H1 (cell line): ENCODE measurements around the gene BRSK2. TPM values are rescaled to one million over a fixed set of nuclear protein-coding genes. Genes with fewer than 3 reads are reported as not detected.

ENCODE experiments used
- CTCF ChIA-PET: fragments of 300-600 bp; sonication (Branson Sonifier 250); formaldehyde crosslinking; loops from one replicate; lab custom pipeline; 2021; ENCODE audit not compliant: partially characterized antibody; lab: Charles Lee
- POLR2A ChIA-PET: fragments of 300-600 bp; sonication (Branson Sonifier 250); formaldehyde crosslinking; loops from one replicate; lab custom pipeline; 2021; ENCODE audit warnings: inconsistent platforms; ENCODE audit not compliant: partially characterized antibody; lab: Charles Lee
- DNase-seq, 2 experiments: peaks; one replicate each; pipeline versions ENCODE4 v3.0.0 to v3.0.0-alpha.2; 2010 to 2022; ENCODE audit warnings: low spot score in 2 of 2, low read depth in 1 of 2, mixed read lengths in 1 of 2
- FAIRE-seq: peaks from 2 replicates; lab custom pipeline; 2011; peaks lifted over from hg19 to GRCh38; lab: Jason Lieb, UNC
- H2AFZ ChIP-seq: 2 replicates; pipeline ENCODE4 v1.8.1; 2012; ENCODE audit warnings: low read length, inconsistent platforms
- H2AK5ac ChIP-seq: 2 replicates; pipeline ENCODE4 v1.6.1; 2013; ENCODE audit warnings: low read depth, low read length
- H2BK120ac ChIP-seq: replicated peaks from 2 replicates; pipeline ENCODE3; 2013; ENCODE audit warnings: low read depth, low read length, inconsistent platforms
- H2BK12ac ChIP-seq: 2 replicates; pipeline ENCODE4 v1.6.1; 2013; ENCODE audit warnings: low read depth, low read length
- H2BK15ac ChIP-seq: 2 replicates; pipeline ENCODE4 v1.6.1; 2013; ENCODE audit warnings: low read length
- H2BK20ac ChIP-seq: 2 replicates; pipeline ENCODE4 v1.6.1; 2013; ENCODE audit warnings: low read length
- H2BK5ac ChIP-seq: 2 replicates; pipeline ENCODE4 v1.6.1; 2013; ENCODE audit warnings: low read depth, low read length
- H3K14ac ChIP-seq: 2 replicates; pipeline ENCODE4 v1.6.1; 2013; ENCODE audit warnings: inconsistent platforms; ENCODE audit not compliant: insufficient read length
- H3K18ac ChIP-seq: 2 replicates; pipeline ENCODE4 v1.6.1; 2013; ENCODE audit warnings: low read length; ENCODE audit errors: extremely low read depth
- H3K23ac ChIP-seq: 2 replicates; pipeline ENCODE4 v1.6.1; 2013; ENCODE audit warnings: inconsistent platforms; ENCODE audit not compliant: insufficient read length
- H3K23me2 ChIP-seq: 2 replicates; pipeline ENCODE4 v1.6.1; 2013; ENCODE audit warnings: low read depth, low read length
- H3K27ac ChIP-seq: 2 replicates; pipeline ENCODE4 v1.6.1; 2011; ENCODE audit warnings: low read depth, low read length, inconsistent platforms
- H3K27me3 ChIP-seq, 4 experiments: replicated peaks in 1 of 4; 1 replicate in 1 of 4; 2 replicates in 3 of 4; pipeline versions ENCODE4 v1.6.1 to v1.8.1; 2011 to 2013; ENCODE audit warnings: low read length in 3 of 4, mild to moderate bottlenecking in 3 of 4, inconsistent platforms in 2 of 4, mixed read lengths in 2 of 4, moderate library complexity in 1 of 4; ENCODE audit not compliant: control insufficient read depth in 3 of 4, insufficient read depth in 3 of 4; ENCODE audit errors: extremely low read depth in 1 of 4
- H3K36me3 ChIP-seq, 4 experiments: 2 replicates each; pipeline versions ENCODE4 v1.6.1 to v1.8.1; 2011 to 2013; ENCODE audit warnings: mild to moderate bottlenecking in 4 of 4, low read length in 3 of 4, moderate library complexity in 2 of 4, control low read depth in 1 of 4, inconsistent platforms in 1 of 4; ENCODE audit not compliant: insufficient read depth in 4 of 4, control insufficient read depth in 2 of 4
- H3K4ac ChIP-seq: replicated peaks from 2 replicates; pipeline ENCODE3; 2013; ENCODE audit warnings: low read length, low read depth, mixed read lengths, inconsistent platforms; ENCODE audit not compliant: insufficient read length
- H3K4me1 ChIP-seq, 4 experiments: replicated peaks in 1 of 4; 1 replicate in 1 of 4; 2 replicates in 3 of 4; pipeline versions ENCODE4 v1.6.1 to v1.8.1; 2011 to 2013; ENCODE audit warnings: low read length in 3 of 4, inconsistent platforms in 2 of 4, mixed read lengths in 1 of 4; ENCODE audit not compliant: insufficient read depth in 4 of 4, control insufficient read depth in 3 of 4
- H3K4me2 ChIP-seq, 2 experiments: 2 replicates each; pipeline versions ENCODE4 v1.6.1 to v1.8.1; 2011 to 2013; ENCODE audit warnings: low read depth in 2 of 2, low read length in 2 of 2, control low read depth in 1 of 2, inconsistent platforms in 1 of 2, mild to moderate bottlenecking in 1 of 2; ENCODE audit not compliant: insufficient read depth in 1 of 2
- H3K4me3 ChIP-seq, 4 experiments: fragments of 200-600, 300-600 bp in 1 of 4; sonication (generic), shearing (Covaris generic), sonication (Bioruptor Twin) in 1 of 4; 2 replicates each; pipeline versions ENCODE4 v1.5.1 to v1.8.1; 2011 to 2016; ENCODE audit warnings: low read length in 4 of 4, low read depth in 3 of 4, control low read depth in 2 of 4, inconsistent platforms in 2 of 4, mild to moderate bottlenecking in 2 of 4, mixed read lengths in 1 of 4, moderate library complexity in 1 of 4; ENCODE audit not compliant: insufficient read depth in 2 of 4; ENCODE audit errors: extremely low read depth in 1 of 4
- H3K56ac ChIP-seq: replicated peaks from 2 replicates; pipeline ENCODE3; 2013; ENCODE audit warnings: low read depth, mild to moderate bottlenecking, mixed read lengths, low read length, inconsistent platforms; ENCODE audit not compliant: insufficient read length
- H3K79me1 ChIP-seq: 2 replicates; pipeline ENCODE4 v1.6.1; 2013; ENCODE audit warnings: low read depth, low read length, control low read depth
- H3K79me2 ChIP-seq, 2 experiments: 2 replicates each; pipeline versions ENCODE4 v1.6.1 to v1.8.1; 2012 to 2013; ENCODE audit warnings: low read length in 2 of 2, mild to moderate bottlenecking in 2 of 2, inconsistent platforms in 1 of 2; ENCODE audit not compliant: insufficient read depth in 2 of 2, control insufficient read depth in 1 of 2
- H3K9ac ChIP-seq, 4 experiments: replicated peaks in 1 of 4; 1 replicate in 1 of 4; 2 replicates in 3 of 4; pipeline versions ENCODE4 v1.6.1 to v1.8.1; 2011 to 2013; ENCODE audit warnings: low read depth in 3 of 4, low read length in 3 of 4, control low read depth in 2 of 4, mild to moderate bottlenecking in 2 of 4, moderate library complexity in 2 of 4, inconsistent platforms in 1 of 4; ENCODE audit errors: extremely low read depth in 1 of 4
- H3K9me3 ChIP-seq, 2 experiments: 2 replicates each; pipeline versions ENCODE4 v1.6.1 to v1.8.1; 2012 to 2013; ENCODE audit warnings: mild to moderate bottlenecking in 2 of 2, moderate library complexity in 2 of 2, control low read depth in 1 of 2, inconsistent platforms in 1 of 2, low read depth in 1 of 2, low read length in 1 of 2, mixed read lengths in 1 of 2; ENCODE audit not compliant: insufficient read depth in 2 of 2
- H4K20me1 ChIP-seq, 2 experiments: replicated peaks in 1 of 2; 2 replicates each; pipeline versions ENCODE3 to v1.8.1; 2011 to 2013; ENCODE audit warnings: inconsistent platforms in 2 of 2, low read length in 2 of 2, mild to moderate bottlenecking in 1 of 2; ENCODE audit not compliant: insufficient read depth in 2 of 2, control insufficient read depth in 1 of 2
- H4K5ac ChIP-seq: 2 replicates; pipeline ENCODE4 v1.6.1; 2013; ENCODE audit warnings: low read length, low read depth, mixed read lengths, inconsistent platforms; ENCODE audit not compliant: insufficient read length
- H4K8ac ChIP-seq: 2 replicates; pipeline ENCODE4 v1.8.0; 2013; ENCODE audit warnings: mild to moderate bottlenecking, moderate library complexity, low read length, inconsistent platforms; ENCODE audit not compliant: insufficient read depth; ENCODE audit errors: extremely low read depth
- H4K91ac ChIP-seq: replicated peaks from 2 replicates; pipeline ENCODE3; 2013; ENCODE audit warnings: low read length, mixed read lengths, inconsistent platforms; ENCODE audit not compliant: insufficient read length
- ATF2 ChIP-seq: IDR thresholded peaks from 2 replicates; pipeline ENCODE4 v1.6.1; 2012; ENCODE audit warnings: low read length, inconsistent platforms
- CEBPB ChIP-seq: IDR thresholded peaks from 2 replicates; pipeline ENCODE4 v1.6.1; 2012; ENCODE audit warnings: low read depth, low read length
- CHD2 ChIP-seq: IDR thresholded peaks from 2 replicates; pipeline ENCODE4 v1.6.1; 2012; ENCODE audit warnings: low read length, improper control_type of control experiment
- KDM4A ChIP-seq: IDR thresholded peaks from one replicate; pipeline ENCODE4 v1.7.1; 2012; ENCODE audit warnings: low read depth, mild to moderate bottlenecking, moderate library complexity, low read length, inconsistent platforms; ENCODE audit not compliant: severe bottlenecking
- RFX5 ChIP-seq: IDR thresholded peaks from 2 replicates; pipeline ENCODE4 v1.6.1; 2011; ENCODE audit warnings: low read depth, low read length, improper control_type of control experiment, borderline replicate concordance
- SP2 ChIP-seq: IDR thresholded peaks from 2 replicates; pipeline ENCODE4 v1.6.1; 2012; ENCODE audit warnings: mild to moderate bottlenecking, low read length, inconsistent platforms
- SRF ChIP-seq: IDR thresholded peaks from 2 replicates; pipeline ENCODE4 v1.6.1; 2011; ENCODE audit warnings: mild to moderate bottlenecking, low read depth, low read length, moderate library complexity
- TAF1 ChIP-seq: IDR thresholded peaks from 2 replicates; pipeline ENCODE4 v1.6.1; 2011; ENCODE audit warnings: mild to moderate bottlenecking, low read depth, low read length
- WGBS, 2 experiments: shearing (Covaris generic) in 1 of 2; methylation state at CpG; one replicate each; pipeline versions ENCODE4 v1.1.6 to v1.1.7; 2013 to 2015; ENCODE audit warnings: low lambda C conversion rate in 2 of 2, mixed read lengths in 2 of 2, inconsistent platforms in 1 of 2, low coverage in 1 of 2, missing lambda C conversion rate in 1 of 2; ENCODE audit not compliant: insufficient replicate concordance in 2 of 2, insufficient coverage in 1 of 2, insufficient read length in 1 of 2; ENCODE audit errors: extremely low coverage in 1 of 2, missing lambda C conversion rate in 1 of 2; 5-methylcytosine and 5-hydroxymethylcytosine counted together
- polyA plus RNA-seq, 7 experiments: library from polyadenylated mRNA; depleted of rRNA in 3 of 7; stranded (reverse) in 5 of 7; unstranded in 2 of 7; fragments of >200 nt in 5 of 7; fragments of 200-250 nt in 2 of 7; gene quantifications; 1 replicate in 5 of 7; 2 replicates in 1 of 7; 4 replicates in 1 of 7; pipeline versions ENCODE4 v1.2.1 to v1.2.3, GENCODE V29; 2011 to 2013; ENCODE audit warnings: missing spikeins in 2 of 7, mixed read lengths in 2 of 7
- total RNA-seq: library from RNA; stranded (reverse); fragmentation: NEBNext Ultra II Directional; extraction: Animal tissue kit (Norgen Biotek cat#: 25700); gene quantifications from 2 replicates; pipeline ENCODE4 v1.2.1, GENCODE V29; 2021

BRSK2 gene
- total and polyA plus RNA-seq, 2 of the 8 experiments (the other 6 are each of a cell fraction or from before 2014, with no cell fraction given) = 17.3 to 27.1 TPM

GRCh38 chr11:1502168-1502953, 112.6 kb downstream of the BRSK2 start:
- no peak overlapping the region for H3K56ac ChIP-seq
- peak overlapping the region; percentile 74; the same call in 1 of the 2 replicates for H4K8ac ChIP-seq
- DNase-seq = no peak
- no peak overlapping the region for H2BK15ac ChIP-seq
- H3K23me2 ChIP-seq = no peaks in the 10 kb centered on the region
- no peak overlapping the region for H3K23ac ChIP-seq
- 91% methylated on average over 23 of the region's 24 CpGs; no CpG with 5 or more reads in 1 of the 2 experiments for WGBS, 2 experiments
- no peak overlapping the region for H2BK20ac ChIP-seq
- peaks cover 5 to 13% of the 10 kb centered on the region in 2 experiments for H4K20me1 ChIP-seq
- no peak overlapping the region for H3K4me2 ChIP-seq
- no peak overlapping the region; the same call in 1 of the 2 replicates for H3K18ac ChIP-seq
- ChIA-PET POLR2A (no interaction called here), CTCF (interaction anchor here (1.0 to 1.2 kb wide), 3 partner anchors 9 to 37 kb away, joined by 3 to 4 read pairs (median 3); no protein-coding TSS in a partner anchor)
- no peak overlapping the region for H2BK12ac ChIP-seq
- H3K9ac ChIP-seq = no peak overlapping the region
- no peak overlapping the region; the same call in 1 of the 2 replicates for H2BK5ac ChIP-seq
- no peak overlapping the region for H2BK120ac ChIP-seq
- no peak overlapping the region for H3K4ac ChIP-seq
- TF ChIP-seq TAF1 = no peak
- TF ChIP-seq KDM4A = no peak
- no peak for TF ChIP-seq ATF2
- TF ChIP-seq SP2 = no peak
- no peak for TF ChIP-seq RFX5
- no peak for TF ChIP-seq CEBPB
- TF ChIP-seq SRF = no peak
- no peak for TF ChIP-seq CHD2
- no peak overlapping the region for H3K27ac ChIP-seq
- H3K14ac ChIP-seq = no peak overlapping the region
- H3K79me2 ChIP-seq = peaks cover 0 to 36% of the 10 kb centered on the region in 2 experiments; a peak in 1 of 4 replicates
- no peak overlapping the region for H4K91ac ChIP-seq
- H2AK5ac ChIP-seq = no peak overlapping the region
- peaks cover 0 to 8% of the 10 kb centered on the region in 2 experiments; a peak in 1 of 4 replicates for H3K9me3 ChIP-seq
- H3K4me3 ChIP-seq = no peak overlapping the region
- no peaks in the 10 kb centered on the region for H3K36me3 ChIP-seq
- peaks cover 0 to 9% (median 5%) of the 10 kb centered on the region in 4 experiments; a peak in 3 of 7 replicates for H3K4me1 ChIP-seq
- peaks cover 29% of the 10 kb centered on the region for H3K79me1 ChIP-seq
- FAIRE-seq = no peak
- H4K5ac ChIP-seq = no peak overlapping the region
- no peak overlapping the region for H2AFZ ChIP-seq
- H3K27me3 ChIP-seq = no peaks in the 10 kb centered on the region
